T-helper 9 cell (primary cell): ENCODE results near the gene NCAPH2.

Experiments used
- DNase-seq: peaks from one replicate; pipeline ENCODE4 v3.0.0-alpha.2; 2020
- total RNA-seq, 2 donors: gene quantifications; one replicate each; lab custom pipeline; 2026; lab: John Stamatoyannopoulos, UW

The NCAPH2 gene
- 97.9 to 169 reads per million in 2 donors for total RNA-seq

DNA sequence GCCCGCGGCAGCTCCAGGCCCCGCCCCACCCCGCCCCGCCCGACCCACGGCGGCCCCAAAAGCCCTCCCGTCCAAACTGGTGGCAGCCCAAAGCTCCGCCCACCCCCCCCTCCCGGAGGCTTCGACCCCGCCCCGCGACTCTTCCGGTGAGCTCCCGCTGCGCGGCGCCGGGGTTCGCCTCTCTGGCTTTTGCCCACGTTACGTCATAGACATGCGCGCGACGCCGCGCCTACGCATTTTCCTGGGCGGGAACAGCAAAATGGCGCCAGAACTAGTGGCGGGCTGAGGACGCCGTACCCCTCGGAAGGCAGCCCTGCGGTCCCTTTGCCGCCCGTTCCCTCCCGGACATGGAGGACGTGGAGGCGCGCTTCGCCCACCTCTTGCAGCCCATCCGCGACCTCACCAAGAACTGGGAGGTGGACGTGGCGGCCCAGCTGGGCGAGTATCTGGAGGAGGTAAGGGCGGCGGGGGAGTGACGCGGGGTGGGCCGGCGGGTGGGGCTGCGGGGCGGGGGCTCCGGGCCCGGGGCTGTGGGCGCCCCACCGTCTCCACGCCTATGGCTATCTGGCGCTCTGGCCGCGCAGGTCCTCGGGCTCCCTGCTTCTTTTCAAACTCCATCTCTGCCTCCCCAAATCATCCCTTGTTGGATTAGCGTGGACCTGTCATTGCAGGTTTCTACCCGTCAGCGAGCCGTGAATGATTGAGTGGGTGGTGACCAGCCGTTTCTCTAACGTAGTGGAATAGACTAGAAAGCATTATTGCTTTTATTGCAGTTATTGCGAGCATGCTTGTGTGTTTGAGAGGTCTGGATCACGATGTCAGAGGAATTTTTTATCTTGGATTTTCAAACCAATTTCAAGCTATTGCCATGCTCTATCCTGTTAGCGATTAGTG lies at the start of gene NCAPH2:
NCAPH2 (plus strand) TSS at position 234 of the 894 bp plus-strand sequence; CDS start at position 348, 114 bp downstream.
- peak; percentile 96 for DNase-seq

- DNase-seq, result no peak
These were observed 49.0 kb upstream of the NCAPH2 start for GRCh38 chr22:50459016-50459415.

GRCh38 chr22:50459496-50460140 lies 48.4 kb upstream of the NCAPH2 start:
- DNase-seq, result no peak

- no peak for DNase-seq
These were observed 47.1 kb upstream of the NCAPH2 start for GRCh38 chr22:50460938-50461337.

- no peak for DNase-seq
These were observed 46.5 kb upstream of the NCAPH2 start for GRCh38 chr22:50461536-50461935.

GRCh38 chr22:50461979-50462540 lies 46.0 kb upstream of the NCAPH2 start:
- no peak for DNase-seq

- DNase-seq, result no peak
These were observed 44.7 kb upstream of the NCAPH2 start for GRCh38 chr22:50463188-50463900.

DNA sequence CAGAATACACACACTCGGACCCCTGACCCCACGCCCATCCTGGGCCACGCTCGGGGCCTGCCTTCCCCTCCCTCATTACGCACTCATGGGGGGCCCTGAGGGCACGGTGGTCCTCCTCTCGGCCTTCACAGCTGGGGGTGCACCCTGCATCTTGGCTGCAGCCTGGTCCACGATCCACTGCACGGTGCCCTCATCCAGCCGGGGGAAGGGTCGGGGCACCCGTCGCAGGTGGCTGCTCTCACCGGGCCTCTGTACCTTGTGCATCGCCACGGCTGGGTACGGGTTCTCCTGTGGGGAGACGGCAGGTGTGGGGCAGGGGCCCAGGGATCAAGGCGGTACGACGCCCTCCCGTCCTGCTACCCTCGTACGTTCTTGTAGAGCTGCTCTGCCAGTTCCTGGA lies 43.6 kb upstream of the NCAPH2 start:
- DNase-seq, result no peak

- DNase-seq, result no peak
These were observed 42.7 kb upstream of the NCAPH2 start for GRCh38 chr22:50465066-50465930.

DNA sequence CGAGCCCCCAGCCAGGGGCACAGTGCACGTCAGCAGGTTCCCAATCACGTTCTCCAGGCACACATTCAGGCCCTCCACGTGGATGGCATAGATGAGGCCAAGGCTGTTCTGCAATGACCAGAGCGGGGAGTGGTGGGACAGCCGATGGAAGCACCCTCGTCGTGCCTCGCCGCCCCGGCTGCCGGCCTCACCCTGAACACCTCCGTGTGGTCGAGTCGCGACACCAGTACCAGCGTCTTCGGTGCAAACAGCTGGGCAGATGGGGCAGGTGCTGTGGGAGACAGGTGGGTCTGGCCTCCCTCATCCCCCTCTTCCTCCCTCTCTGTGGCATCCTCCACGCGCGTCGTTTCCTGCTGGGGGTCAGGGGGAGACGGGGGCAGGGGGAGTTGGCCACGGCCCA lies 40.7 kb upstream of the NCAPH2 start:
- DNase-seq, result no peak

DNA sequence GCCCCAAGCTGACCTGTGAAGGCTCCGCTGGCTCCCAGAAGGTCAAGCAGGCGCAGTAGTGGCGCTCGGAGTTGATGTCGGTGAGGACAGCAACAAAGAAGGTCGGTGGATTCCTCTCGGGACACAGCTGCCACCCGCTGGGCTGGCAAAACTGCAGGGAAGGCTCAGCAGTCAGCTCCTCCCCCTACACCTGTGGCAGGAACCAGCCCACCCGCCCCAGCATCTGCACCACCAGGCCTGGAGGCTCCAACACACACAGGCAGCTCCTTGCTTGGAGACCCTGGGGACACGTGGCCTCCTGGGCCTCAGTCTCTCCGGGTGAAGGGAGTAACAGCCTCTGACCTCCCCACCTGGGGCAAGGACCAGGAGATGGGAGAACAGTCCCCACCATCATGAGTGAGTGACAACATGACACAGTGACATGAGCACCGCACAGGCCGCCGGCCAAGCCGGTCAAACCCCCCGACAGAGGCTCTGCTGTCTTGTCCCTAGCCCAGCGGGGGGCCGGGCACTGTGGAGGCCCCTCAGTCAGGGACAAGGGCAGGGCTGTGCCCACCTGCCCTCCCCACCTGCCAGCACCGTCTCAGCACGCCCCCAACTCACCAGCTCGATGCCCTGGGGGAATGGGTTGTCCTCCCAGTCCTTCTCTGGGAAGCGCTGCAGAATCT lies 40.1 kb upstream of the NCAPH2 start:
- no peak for DNase-seq

- no peak for DNase-seq
These were observed 39.4 kb upstream of the NCAPH2 start for GRCh38 chr22:50468626-50469025.

DNA sequence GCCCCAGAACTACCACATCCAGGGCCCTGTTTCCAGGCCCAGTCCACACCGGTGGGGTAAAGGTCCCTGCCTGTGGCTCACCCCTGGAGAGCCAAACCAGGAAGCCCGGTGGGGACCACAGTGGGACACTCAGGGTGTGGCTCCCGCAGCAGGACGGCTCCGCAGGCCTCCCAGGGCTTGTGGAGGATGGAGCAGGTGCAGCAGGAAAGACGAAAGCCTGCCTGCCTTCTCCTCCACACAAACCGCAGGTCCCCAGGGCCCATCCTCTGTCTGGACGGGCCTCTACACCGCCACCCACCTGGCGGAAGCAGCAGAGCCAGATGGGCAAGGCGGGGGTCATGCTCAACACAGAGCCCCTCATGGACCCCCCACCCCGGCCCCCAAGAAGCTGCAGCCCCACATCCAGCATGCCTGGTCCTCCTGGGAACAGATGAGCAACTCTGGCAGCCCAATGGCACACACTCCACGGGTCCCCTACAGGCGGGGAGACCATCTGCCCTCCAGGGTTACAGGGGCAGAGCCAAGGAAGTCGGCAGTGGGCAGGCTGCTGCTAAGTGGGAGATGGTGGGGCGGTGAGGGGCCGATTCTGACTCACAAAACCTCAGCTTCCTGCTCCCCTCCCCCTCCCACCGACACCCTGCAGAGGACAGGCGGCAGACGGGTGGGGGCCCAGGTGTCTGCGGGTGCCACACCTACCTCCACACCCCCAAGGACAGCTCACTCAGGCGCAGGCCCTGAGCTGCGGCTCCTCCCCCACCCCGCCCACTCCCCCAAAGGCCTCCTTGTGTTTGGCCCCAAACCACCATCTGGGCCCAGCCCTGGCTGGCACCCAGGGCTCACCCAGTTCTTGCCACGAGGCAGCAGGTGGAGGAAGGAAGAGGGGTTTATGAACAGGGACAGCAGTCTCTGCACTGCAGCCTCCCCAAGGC lies 38.4 kb upstream of the NCAPH2 start:
- DNase-seq, result peak; percentile 96

DNA sequence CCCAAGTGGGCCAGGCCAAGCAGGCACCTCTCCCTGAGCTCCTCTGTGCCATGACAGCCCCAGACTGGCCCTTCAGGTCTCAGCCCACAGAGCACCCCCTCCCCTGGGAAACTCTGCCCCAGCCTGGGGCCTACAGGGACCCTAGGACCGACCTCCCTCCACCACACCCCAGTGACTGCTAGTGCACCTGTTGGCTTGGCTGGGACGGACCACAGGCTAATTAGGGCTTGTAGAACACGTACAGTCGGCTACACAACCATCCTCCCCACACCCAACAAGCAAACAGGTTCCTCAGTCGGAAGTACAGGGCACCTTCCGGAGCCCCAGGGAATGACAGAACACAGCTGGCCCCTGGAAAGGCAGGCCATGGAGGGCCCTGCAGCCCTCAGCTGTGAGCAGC lies 37.5 kb upstream of the NCAPH2 start:
- no peak for DNase-seq

DNA sequence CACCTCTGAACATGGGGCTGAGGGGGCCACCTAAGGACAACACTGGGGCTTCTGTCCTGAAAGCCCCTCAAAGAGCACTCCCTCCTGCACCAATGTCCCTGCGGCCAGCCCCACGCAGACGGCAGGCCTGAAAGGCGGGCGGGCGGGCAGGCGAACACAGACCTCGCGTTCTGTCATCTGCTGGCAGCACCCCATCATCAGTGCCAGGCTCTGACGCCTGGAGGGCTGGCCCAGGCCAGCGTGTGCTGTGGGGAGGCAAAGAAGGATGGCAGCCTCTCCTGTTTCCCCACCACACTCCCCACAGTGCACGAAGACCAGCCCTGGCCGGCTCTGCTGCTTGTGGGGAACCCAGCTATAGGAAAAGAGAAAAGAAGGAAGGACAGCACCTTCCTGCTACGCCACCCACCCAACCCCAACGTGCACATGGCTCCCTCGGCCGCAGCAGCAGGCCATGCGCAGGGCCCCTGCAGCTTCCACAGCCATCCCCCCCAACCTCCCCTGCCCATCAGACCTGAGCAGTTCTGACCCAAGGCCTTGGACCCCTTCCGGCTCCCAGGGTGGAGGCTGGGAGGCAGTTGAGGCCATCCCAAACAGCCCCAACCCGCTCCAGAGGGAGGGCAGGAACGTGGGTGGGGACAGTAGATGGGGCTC lies 36.7 kb upstream of the NCAPH2 start:
- no peak for DNase-seq

DNA sequence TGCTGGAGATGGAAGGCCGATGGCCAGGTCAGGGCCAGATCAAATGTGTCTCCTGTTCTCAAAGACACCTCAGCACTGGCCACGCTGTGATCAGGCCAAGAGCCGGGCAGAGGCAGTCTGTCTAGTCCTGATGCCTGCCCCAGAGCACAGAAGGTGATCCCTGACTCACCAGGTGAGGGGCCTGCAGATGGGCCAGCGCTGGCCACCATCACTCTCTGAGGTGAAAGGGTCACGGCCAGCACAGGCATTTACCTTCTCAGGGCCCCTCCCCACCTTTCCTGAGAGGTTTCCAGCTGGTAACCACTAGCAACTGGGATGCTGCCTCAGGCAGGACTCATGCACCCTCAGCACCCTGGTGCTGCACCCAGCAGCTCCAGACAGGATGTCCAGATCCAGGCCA lies 36.1 kb upstream of the NCAPH2 start:
- no peak for DNase-seq

- DNase-seq, result peak; percentile 32
These were observed 34.9 kb upstream of the NCAPH2 start for GRCh38 chr22:50473088-50473487.

GRCh38 chr22:50473855-50474671 lies 34.0 kb upstream of the NCAPH2 start:
- DNase-seq, result no peak
